Stimulated activated CD4-positive, alpha-beta T cell treated with anti-CD3 and anti-CD28 coated beads, TNF-alpha, amount 100 ng/mL, for 48 hours (primary cell): ENCODE results near the gene PAX8.

Experiments
- DNase-seq, 3 donors: peaks; one replicate each; pipeline ENCODE4 v3.0.0-alpha.2; 2020; ENCODE audit warnings: low read depth in 3 of 3

PAX8 gene

DNA sequence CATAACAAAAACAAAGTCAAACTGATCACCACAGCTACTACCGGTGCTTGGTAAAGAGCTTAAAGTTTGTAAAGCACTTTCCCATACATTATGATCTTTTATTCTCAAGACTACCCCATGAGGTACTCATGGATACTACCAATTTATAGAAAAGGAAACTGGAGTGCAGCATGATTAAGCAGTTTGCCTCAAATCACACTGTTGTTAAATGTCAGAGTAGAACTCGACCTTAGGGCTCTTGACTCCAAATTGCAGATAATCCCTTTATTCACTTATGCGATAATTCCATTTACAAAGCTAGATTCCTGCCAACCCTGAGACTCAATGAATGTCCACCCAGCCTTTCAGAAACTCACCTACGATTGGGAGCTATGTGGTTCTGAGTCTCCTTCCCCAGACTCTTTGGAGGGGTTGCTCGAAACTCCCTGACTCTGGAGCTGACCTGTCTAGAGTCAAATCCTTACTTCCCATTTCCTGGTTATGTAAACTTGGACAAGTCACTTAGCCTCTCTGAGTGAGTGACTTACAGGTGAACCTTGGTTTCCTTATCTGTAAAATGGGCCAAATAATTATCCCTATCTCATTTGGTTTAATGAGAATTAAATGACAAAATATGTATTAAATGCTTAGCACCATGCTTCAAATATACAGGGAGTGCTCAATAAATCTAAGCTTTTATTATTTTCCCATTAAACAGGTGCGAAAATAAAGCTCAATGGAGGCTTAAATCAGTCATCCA lies 57.6 kb downstream of the PAX8 start:
- no peak for DNase-seq

- DNase-seq = no peak
These were observed 58.7 kb downstream of the PAX8 start for GRCh38 chr2:113219889-113220641.

GRCh38 chr2:113219525-113219888 lies 59.2 kb downstream of the PAX8 start:
- no peak for DNase-seq

- DNase-seq = no peak
These were observed 59.7 kb downstream of the PAX8 start for GRCh38 chr2:113219092-113219441.

- DNase-seq = no peak
These were observed 60.2 kb downstream of the PAX8 start for GRCh38 chr2:113218283-113219091.

DNA sequence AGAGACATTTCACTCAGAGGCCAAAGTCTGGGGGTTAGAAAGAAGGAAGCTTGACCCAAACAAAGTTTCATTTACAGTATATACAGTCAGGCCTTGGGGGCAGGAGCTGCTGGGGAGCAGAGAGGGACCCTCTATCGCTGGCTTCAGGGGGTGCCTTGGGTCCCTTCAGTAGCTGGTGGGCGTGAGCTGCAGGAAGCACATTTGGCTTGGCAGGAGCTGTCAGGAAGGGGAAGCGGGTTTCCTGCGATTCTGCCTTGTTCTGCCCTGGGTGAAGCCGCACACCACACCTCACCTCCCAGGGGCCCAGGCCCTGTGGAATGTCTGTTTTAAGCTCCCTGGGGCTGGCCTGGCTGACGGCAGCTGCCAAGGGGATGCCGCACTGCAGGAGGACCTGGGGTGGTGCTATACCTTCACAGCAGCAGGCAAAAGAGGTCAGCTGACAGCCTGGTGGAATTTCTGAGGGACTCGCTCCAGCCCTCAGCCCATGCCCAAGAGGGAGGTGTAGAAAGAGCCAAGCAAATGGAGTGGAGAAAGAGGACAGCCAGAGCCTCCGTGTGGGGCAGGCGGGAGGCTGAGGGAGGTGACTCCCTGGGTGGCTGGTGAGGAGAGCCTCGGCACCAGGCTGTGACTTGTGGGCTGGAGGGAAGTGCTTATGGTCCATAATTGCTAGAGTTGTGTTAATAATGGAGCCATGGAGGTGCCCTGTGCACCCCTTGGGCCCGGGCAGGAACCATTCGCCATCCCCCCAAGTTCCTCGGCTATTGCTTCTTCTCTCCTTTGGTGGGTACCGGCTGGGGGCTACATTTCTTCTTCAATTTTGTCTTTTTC lies 61.1 kb downstream of the PAX8 start:
- no peak for DNase-seq

DNA sequence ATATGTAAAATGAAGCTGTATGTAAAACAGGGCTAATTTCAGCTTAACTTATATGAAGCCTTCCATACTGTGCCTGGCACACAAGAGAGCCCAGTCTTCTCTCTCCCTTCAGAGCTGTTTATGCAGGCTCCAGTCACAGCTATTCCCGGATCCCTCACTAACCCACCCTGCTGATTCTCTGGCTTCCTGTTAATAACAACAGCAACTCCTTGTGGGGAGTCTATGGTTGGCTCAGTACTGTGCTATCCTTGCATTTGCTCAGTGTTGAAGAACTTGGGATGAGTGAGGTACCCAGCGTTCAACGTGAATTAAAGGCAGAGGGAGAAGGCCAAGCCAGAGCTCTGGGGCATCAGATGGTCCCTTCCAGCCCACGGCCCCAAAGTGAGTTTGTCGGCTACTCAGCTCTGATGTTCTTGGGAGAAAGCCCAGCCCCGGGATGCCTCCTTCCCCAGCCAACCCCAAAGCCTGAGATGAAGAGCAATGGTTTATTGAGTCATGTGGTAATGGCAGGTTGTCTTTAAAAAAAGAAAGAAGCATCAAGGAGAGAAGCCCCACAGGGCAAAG lies 61.7 kb downstream of the PAX8 start:
- DNase-seq = no peak

DNA sequence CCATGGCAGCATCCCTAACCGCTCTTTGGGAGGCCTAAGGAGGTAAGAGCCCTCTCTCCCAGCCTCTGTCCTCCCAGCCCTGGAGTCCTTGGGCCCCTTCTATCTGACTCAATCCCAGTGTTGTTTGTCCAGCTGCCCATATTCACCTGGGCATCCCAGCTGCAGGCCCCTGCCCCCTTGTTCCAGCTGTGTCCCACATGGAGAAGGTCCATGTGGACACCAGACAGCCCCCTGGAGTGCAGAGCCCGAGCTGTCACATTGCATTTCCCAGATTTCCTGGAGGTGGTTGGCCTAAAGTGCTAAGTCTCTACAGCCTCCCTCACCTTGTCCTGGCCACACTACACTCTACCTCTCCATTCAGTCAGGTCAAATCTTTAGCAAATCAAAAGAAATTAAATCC lies 62.4 kb downstream of the PAX8 start:
- DNase-seq = no peak

- DNase-seq = no peak
These were observed 63.7 kb downstream of the PAX8 start for GRCh38 chr2:113215056-113215455.

DNA sequence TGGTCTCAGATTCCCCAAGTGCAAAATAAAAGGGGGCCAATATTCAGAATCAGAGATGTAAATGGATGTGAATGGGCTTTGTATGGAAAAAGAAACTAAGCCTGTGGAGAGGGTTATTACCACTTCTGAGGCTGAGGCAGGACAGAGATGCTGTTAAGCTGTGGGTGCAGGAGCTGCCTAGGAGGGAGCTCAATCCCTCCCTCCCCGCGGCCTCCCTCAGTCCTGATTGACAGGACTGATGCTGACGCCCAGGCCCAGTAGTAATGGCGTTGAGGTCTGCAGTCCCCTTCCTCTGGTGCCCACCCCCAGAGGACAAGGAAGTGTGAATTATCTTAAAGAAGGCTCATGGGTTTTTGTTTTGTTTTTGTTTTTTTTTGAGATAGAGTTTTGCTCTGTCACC lies 64.6 kb downstream of the PAX8 start:
- no peak for DNase-seq

DNA sequence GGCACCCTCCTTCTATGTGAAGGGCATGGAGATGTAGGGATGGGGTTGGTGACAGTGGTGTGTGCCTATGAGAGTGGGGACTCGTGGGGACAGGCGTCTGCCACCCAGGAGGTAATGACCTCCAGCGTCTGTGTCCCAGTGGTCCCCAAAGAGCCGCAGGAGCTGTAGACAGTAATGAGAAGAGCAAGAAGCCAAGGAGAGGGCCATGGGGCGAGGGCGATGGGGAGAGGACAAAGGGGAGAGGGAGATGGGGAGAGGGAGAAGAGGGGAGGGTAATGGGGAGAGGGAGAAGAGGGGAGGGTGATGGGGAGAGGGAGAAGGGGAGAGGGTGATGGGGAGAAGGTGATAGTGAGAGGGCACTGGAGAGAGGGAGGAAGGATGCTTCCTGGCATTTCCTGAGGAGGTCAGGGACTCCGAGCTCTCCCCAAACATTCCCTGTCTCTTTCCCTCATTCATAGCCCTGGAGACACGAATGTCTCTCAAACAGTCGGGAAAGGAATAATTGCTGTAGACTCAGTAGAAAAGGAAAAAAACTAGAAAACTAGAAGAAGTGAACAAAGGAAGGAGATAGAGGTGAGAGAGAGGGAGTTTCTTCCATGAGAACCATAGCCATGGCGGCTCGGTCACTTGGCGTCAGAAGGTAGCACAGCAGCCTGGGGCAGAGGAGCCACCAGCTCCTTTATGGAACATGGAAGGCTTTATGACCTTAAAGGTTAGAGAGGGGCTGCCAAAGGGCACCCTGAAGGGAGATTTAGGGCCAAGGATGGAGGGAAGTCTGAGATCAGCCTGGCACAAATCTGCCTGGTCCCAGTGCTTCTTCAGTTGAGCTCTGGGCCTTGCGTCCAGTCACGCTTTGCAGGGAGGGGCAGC lies 65.4 kb downstream of the PAX8 start:
- DNase-seq = no peak

DNA sequence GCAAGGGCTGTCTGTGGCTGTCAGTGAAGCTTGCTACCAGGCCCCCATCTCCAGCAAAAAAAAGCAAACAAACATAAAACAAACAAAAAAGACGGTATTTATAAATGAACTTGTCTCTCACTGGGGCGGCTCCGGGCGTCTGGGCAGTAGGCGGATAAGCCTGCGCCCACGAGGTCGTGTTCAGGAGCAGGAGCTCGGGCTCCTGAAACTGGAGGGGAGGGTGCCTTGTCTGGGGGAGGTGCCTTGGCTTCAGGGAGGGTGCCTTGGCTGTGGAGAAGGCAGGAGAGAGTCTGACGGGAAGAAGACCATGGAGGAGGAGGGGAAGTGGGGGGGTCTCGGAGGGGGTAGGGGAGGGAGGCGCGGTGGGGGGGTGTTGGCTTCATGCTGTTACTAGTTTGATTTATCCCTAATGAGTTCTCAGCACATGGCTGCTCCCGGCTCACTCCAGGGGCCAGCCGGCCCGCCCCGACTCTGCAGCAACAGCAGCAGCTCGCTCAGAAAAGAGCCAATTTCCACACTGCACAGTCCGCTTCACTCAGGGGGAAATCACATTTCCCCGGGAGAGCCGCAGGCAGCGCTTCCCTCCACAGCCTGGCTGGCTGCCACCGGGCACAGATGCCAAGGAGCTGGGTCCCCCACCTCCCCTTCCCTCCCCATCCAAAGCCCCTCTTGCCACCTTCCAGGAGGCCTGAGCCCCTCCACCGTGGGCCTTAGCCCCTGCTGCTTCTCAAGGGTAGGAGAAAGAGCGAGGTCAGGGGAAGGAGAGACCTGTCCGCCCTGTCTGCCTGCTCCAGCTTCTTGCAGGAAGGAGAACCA lies 66.3 kb downstream of the PAX8 start:
- no peak for DNase-seq

DNA sequence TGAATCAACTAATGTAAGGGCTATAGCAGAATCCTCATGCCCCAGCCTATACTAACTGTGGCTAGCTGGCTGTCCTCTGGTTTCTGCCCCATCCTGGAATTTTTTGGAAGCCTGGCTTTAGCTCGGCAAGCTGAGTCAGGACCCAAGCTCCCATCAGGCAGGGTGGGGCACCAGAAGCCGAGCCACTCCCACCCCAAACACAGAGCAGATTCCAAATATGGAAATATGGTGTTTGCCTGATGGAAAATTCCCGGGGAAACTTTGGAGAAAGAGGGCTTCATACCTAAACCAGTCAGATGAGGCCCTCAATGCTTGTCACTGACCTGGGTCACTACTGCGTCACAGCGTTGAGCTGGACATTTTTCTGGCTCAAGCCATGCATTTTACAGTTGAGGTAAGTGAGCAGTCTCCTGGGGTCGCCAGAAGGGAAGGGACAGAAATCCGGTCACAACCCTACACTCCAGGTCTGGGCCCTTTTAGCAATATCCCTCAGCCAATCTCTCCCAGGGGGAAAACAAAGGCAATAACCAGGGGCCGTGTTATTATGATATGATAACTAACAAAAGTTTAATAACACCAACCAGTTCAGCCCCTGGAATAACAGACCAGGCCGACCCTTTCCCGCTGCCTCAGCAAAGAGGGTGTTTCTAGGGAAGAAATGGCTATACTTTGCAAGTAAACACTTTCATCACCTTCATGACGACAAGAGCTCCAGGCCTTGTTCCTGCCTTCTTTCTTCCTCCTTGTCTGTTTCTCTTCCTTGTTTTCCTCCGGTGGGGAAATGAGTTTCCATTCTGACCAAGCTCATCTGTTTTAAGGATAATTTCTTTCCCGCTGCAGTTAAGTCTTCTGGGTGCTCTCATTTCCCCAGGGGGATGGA lies 67.3 kb downstream of the PAX8 start:
- no peak for DNase-seq

DNA sequence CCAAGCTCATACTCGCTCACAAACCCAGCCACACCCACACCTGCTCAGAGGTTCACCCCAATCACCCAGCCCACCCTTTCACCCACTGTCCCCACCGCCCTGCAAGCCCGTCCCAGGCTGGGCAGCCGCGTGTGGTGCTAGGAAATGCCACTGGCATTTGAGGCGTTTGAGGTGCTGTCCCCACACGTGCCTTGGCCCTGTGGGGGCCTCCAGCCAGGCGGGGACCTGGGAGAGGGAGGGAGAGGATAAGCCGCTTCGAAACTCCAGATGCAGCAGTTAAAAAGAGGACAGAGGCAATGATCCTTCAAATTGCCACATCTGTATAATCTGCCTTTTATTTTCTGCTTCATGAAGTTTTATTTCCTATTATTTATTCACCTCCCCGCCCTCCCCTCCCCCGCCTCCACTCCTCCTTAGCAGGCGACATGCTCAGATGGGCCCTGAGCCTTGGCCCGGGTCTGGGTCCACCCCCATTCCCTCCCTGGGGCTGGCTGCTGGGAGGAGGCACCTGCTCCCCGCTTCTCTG lies 69.0 kb downstream of the PAX8 start:
- DNase-seq = no peak

- no peak for DNase-seq
These were observed 69.6 kb downstream of the PAX8 start for GRCh38 chr2:113209011-113209645.

DNA sequence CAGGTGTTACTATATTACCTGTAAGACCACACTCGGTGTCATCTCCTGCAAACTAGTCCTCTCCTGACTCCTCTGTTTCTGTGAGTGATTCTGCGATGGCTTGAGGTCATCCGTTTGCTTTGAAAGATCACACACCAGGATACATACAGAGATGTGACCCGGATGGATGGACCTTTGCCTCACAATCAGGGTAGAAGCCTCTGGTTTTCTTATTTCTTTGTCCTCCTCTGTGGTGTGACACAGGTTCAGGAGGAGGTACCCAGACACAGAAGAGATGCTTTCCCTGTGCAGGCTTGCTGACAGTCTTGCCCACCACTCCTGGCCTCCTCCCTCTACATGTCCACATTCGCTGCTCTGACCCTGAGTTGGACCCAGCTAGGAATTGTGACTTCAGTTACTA lies 70.3 kb downstream of the PAX8 start:
- no peak for DNase-seq

DNA sequence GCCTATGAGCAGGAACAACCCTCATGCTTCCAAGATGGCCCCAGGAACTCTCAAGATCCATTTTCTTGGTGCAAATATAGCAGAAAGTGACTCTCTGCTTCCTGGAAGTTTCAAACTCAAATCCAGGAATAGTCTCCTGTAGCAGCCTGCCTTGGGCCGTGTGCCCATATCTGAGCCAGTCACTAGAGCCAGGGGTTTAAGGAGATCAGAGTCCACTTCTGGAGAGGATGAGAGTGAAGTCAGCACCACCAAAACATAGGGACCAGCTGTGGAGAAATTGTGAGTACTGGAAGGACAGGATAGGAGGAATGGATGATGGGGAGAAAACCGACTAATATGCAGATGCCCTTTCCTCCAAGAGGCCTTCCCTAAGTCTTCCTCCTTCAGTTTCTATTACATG lies 71.7 kb downstream of the PAX8 start:
- DNase-seq = no peak

DNA sequence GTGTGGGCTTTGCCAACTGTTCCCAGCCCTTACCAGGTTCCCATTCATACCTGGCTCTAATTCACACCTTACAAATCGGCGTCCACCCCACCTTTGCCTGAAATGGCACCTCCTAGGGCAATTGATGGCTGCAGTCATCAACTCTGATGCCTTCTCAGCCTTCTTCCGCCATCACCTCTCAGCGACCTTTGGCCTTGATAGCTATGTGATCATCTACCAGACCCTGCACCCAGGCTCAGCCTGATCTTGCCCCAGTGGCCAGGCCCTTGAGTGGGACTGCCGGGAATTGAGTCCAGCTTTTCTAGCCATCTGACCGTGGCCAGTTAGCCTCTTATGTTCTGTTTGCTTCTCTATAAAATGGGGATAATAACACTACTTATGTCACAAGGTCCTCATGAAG lies 72.5 kb downstream of the PAX8 start:
- no peak for DNase-seq
